IMR-90 (cell line): Measurements from ENCODE around the gene SLIT3. TPM values are rescaled to one million over a fixed set of nuclear protein-coding genes. Genes with fewer than 3 reads are reported as not detected.

Experiments used
- ATAC-seq: fragments of 200-7000 bp; cut with Tn5 transposase; 2 replicates; pipeline ENCODE4 v1.9.1; 2020; ENCODE audit warnings: low read depth, mild to moderate bottlenecking, moderate library complexity
- BruUV-seq: library from RNA; stranded (reverse); fragments of 400-500 nt; replicated peaks from 2 replicates; lab custom pipeline; 2021; lab: Mats Ljungman, UMichigan
- CTCF ChIA-PET: fragments of 300-600 bp; formaldehyde crosslinking; extraction: SDS; loops from one replicate; lab custom pipeline; 2021; ENCODE audit warnings: antibody characterized with exemption; lab: Yijun Ruan, JAX
- POLR2A ChIA-PET: fragments of 300-600 bp; sonication (Branson Sonifier 250); formaldehyde crosslinking; loops from one replicate; lab custom pipeline; 2022; ENCODE audit warnings: antibody characterized with exemption; ENCODE audit not compliant: unreplicated experiment; lab: Charles Lee
- DNase-seq: peaks from one replicate; pipeline ENCODE4 v3.0.0; 2013
- H2AFZ ChIP-seq: replicated peaks from 2 replicates; pipeline ENCODE3; 2013; ENCODE audit warnings: low read length, mild to moderate bottlenecking; ENCODE audit not compliant: poor library complexity
- H2AK5ac ChIP-seq: 2 replicates; pipeline ENCODE4 v1.6.1; 2013; ENCODE audit warnings: low read depth, low read length, inconsistent platforms
- H2AK9ac ChIP-seq: replicated peaks from 2 replicates; pipeline ENCODE3; 2013; ENCODE audit warnings: mild to moderate bottlenecking, low read depth, low read length, moderate library complexity; ENCODE audit not compliant: poor library complexity
- H2BK120ac ChIP-seq: 2 replicates; pipeline ENCODE4 v1.6.1; 2013; ENCODE audit warnings: low read depth, low read length, inconsistent platforms
- H2BK15ac ChIP-seq: 3 replicates; pipeline ENCODE4 v1.6.1; 2013; ENCODE audit warnings: low read depth, low read length, inconsistent platforms
- H2BK20ac ChIP-seq: 2 replicates; pipeline ENCODE4 v1.6.1; 2013; ENCODE audit warnings: low read depth, mild to moderate bottlenecking, inconsistent platforms, low read length, moderate library complexity
- H2BK5ac ChIP-seq: 2 replicates; pipeline ENCODE4 v1.6.1; 2013; ENCODE audit warnings: mild to moderate bottlenecking, low read depth, low read length, inconsistent platforms; ENCODE audit not compliant: poor library complexity, severe bottlenecking
- H3K14ac ChIP-seq: replicated peaks from 2 replicates; pipeline ENCODE4 v1.6.1; 2013; ENCODE audit warnings: low read depth, low read length, inconsistent platforms
- H3K18ac ChIP-seq: 2 replicates; pipeline ENCODE4 v1.6.1; 2013; ENCODE audit warnings: low read depth, low read length, control low read depth
- H3K23ac ChIP-seq: 2 replicates; pipeline ENCODE4 v1.6.1; 2013; ENCODE audit warnings: low read depth, low read length, inconsistent platforms
- H3K27ac ChIP-seq: 2 replicates; pipeline ENCODE4 v1.5.1; 2013; ENCODE audit warnings: mild to moderate bottlenecking, control low read depth, low read length; ENCODE audit not compliant: insufficient read depth
- H3K27me3 ChIP-seq: 2 replicates; pipeline ENCODE4 v1.6.1; 2013; ENCODE audit warnings: low read length; ENCODE audit not compliant: control insufficient read depth, insufficient read depth
- H3K36me3 ChIP-seq: 2 replicates; pipeline ENCODE4 v1.6.1; 2013; ENCODE audit warnings: low read length, mixed read lengths; ENCODE audit not compliant: control insufficient read depth, insufficient read depth
- H3K4ac ChIP-seq: 2 replicates; pipeline ENCODE4 v1.6.1; 2013; ENCODE audit warnings: low read depth, low read length, inconsistent platforms
- H3K4me1 ChIP-seq: 2 replicates; pipeline ENCODE4 v1.6.1; 2013; ENCODE audit warnings: low read length, mixed read lengths; ENCODE audit not compliant: control insufficient read depth, insufficient read depth
- H3K4me2 ChIP-seq: 2 replicates; pipeline ENCODE4 v1.6.1; 2013; ENCODE audit warnings: low read depth, mild to moderate bottlenecking, control low read depth, low read length, moderate library complexity
- H3K4me3 ChIP-seq: 2 replicates; pipeline ENCODE4 v1.5.1; 2013; ENCODE audit warnings: low read depth, mild to moderate bottlenecking, control low read depth, low read length, moderate library complexity; ENCODE audit not compliant: insufficient read depth
- H3K56ac ChIP-seq: 2 replicates; pipeline ENCODE4 v1.6.1; 2013; ENCODE audit warnings: low read length, inconsistent platforms; ENCODE audit not compliant: insufficient read depth; ENCODE audit errors: extremely low read depth
- H3K79me1 ChIP-seq, 2 experiments: 2 replicates each; pipeline ENCODE4 v1.6.1; 2013; ENCODE audit warnings: low read length in 2 of 2, inconsistent platforms in 1 of 2, low read depth in 1 of 2
- H3K9ac ChIP-seq: 2 replicates; pipeline ENCODE4 v1.6.1; 2013; ENCODE audit warnings: low read depth, low read length, control low read depth
- H3K9me1 ChIP-seq: 2 replicates; pipeline ENCODE4 v1.6.1; 2013; ENCODE audit warnings: low read length, inconsistent platforms; ENCODE audit not compliant: insufficient read depth
- H3K9me3 ChIP-seq: 2 replicates; pipeline ENCODE4 v1.6.1; 2013; ENCODE audit warnings: low read length; ENCODE audit not compliant: control insufficient read depth, insufficient read depth
- H4K20me1 ChIP-seq: 2 replicates; pipeline ENCODE4 v1.6.1; 2013; ENCODE audit warnings: low read length, inconsistent platforms; ENCODE audit not compliant: insufficient read depth
- H4K5ac ChIP-seq: 2 replicates; pipeline ENCODE4 v1.6.1; 2013; ENCODE audit warnings: mild to moderate bottlenecking, low read depth, low read length, control low read depth
- H4K8ac ChIP-seq, 2 experiments: 2 replicates each; pipeline ENCODE4 v1.6.1; 2013; ENCODE audit warnings: low read depth in 2 of 2, low read length in 2 of 2, control low read depth in 1 of 2, inconsistent platforms in 1 of 2
- H4K91ac ChIP-seq: 2 replicates; pipeline ENCODE4 v1.6.1; 2013; ENCODE audit warnings: low read depth, low read length, inconsistent platforms; ENCODE audit not compliant: insufficient read depth
- CEBPB ChIP-seq: IDR thresholded peaks from 2 replicates; pipeline ENCODE4 v1.6.1; 2012; ENCODE audit warnings: low read depth, low read length, improper control_type of control experiment
- CHD1 ChIP-seq: IDR thresholded peaks from 2 replicates; pipeline ENCODE4 v1.6.1; 2012; ENCODE audit warnings: low read depth, low read length, improper control_type of control experiment
- MAFK ChIP-seq: IDR thresholded peaks from 2 replicates; pipeline ENCODE4 v1.6.1; 2012; ENCODE audit warnings: low read depth, low read length, improper control_type of control experiment
- MAZ ChIP-seq: IDR thresholded peaks from 2 replicates; pipeline ENCODE4 v1.6.1; 2012; ENCODE audit warnings: low read depth, mild to moderate bottlenecking, low read length, improper control_type of control experiment, moderate library complexity, borderline replicate concordance
- NFE2L2 ChIP-seq: fragments of 150-350 bp; IDR thresholded peaks from 2 replicates; pipeline ENCODE4 v1.6.1; 2016; ENCODE audit warnings: low read depth, mild to moderate bottlenecking, low read length
- RAD21 ChIP-seq: IDR thresholded peaks from 2 replicates; pipeline ENCODE4 v1.6.1; 2012; ENCODE audit warnings: low read length, improper control_type of control experiment
- RCOR1 ChIP-seq: IDR thresholded peaks from 2 replicates; pipeline ENCODE4 v1.6.1; 2012; ENCODE audit warnings: mild to moderate bottlenecking, low read length, improper control_type of control experiment; ENCODE audit not compliant: insufficient replicate concordance
- SMC3 ChIP-seq: fragments of 150-350 bp; IDR thresholded peaks from 2 replicates; pipeline ENCODE4 v1.6.1; 2016; ENCODE audit warnings: low read depth, mild to moderate bottlenecking, antibody characterized with exemption, low read length, moderate library complexity
- WGBS, 2 experiments: methylation state at CpG; one replicate each; pipeline versions ENCODE4 v1.1.5 to v1.1.7; 2013; ENCODE audit warnings: missing lambda C conversion rate in 2 of 2; ENCODE audit not compliant: insufficient read length in 1 of 2; ENCODE audit errors: extremely low coverage in 2 of 2; 5-methylcytosine and 5-hydroxymethylcytosine counted together
- dilution Hi-C: fragments of 300-500 bp; cut with HindIII; formaldehyde crosslinking; loops from one replicate; pipeline ENCODE4 v1.14.3; 2018; ENCODE audit warnings: low sequenced_read_pairs; ENCODE audit not compliant: unreplicated experiment
- in situ Hi-C: fragments of 300-500 bp; cut with MboI; formaldehyde crosslinking; loops from 3 replicates; pipeline ENCODE4 v1.14.3; 2019; ENCODE audit warnings: low sequenced_read_pairs, inconsistent platforms, mixed read lengths
- intact Hi-C: fragments of 100-400 bp; cut with micrococcal nuclease; formaldehyde crosslinking; loops from 2 replicates; pipeline ENCODE4 v1.10.0; 2022
- polyA plus RNA-seq, 3 experiments: library from polyadenylated mRNA; depleted of rRNA; stranded (reverse); fragments of >200 nt; gene quantifications; 2 replicates each; pipeline ENCODE4 v1.2.3, GENCODE V29; 2012; ENCODE audit warnings: low replicate concordance in 1 of 3
- total RNA-seq: library from RNA; depleted of rRNA; stranded (reverse); fragments of >200 nt; gene quantifications from 2 replicates; pipeline ENCODE4 v1.2.3, GENCODE V29; 2012
- TF ChIP-seq, protein P1 (sequence below): fragments of 150-350 bp; IDR thresholded peaks from 2 replicates; pipeline ENCODE4 v1.6.1; 2016; ENCODE audit warnings: low read depth, mild to moderate bottlenecking, low read length, moderate library complexity, borderline replicate concordance
- TF ChIP-seq, protein P2 (sequence below): fragments of 150-350 bp; IDR thresholded peaks from 2 replicates; pipeline ENCODE4 v1.6.1; 2017; ENCODE audit warnings: mild to moderate bottlenecking, antibody characterized with exemption, low read length, low read depth

Gene SLIT3
- total and polyA plus RNA-seq, 2 of the 4 experiments (the other 2 are of a cell fraction), result 0.18 to 0.50 TPM

DNA sequence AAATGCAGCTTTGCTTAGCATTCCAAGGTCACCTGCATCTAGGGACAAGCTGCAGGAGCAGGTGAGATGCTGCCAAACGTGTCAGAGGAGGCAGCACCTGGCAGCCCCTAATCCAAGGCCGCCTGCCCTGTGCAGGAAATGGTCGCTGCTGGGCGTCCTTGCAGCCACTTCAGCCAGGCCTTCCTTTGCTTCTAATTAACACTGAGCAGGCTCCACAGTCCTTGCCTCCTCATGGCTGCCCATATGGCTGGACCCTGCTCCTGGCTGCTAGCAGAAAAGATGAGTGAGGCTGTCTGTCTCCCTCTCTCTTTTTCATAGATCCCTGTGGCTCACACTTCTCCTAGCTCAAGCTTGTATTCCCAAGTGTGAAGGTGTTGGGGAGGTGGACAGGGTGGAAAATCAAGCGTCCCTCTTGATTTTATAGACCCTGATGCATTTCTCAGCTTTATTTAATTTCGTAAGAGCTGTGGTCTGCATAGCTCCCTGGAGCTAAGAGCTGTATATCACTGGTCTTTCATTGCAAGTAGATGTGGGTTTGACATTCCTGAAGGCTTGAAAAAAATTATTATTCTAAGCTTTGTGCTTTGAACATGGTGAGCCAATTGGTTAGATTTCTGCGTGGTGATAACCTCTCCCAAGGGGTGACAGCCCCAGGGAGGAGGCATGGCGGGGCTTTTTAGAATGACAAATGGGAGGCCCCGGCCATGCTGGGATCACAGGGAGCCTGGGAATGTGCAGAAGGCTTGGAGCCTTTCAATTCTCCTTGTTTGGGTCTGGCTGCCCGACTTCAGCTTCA, 193.8 kb downstream of the SLIT3 start:
- Histone ChIP-seq H3K27me3 (no peaks in the 10 kb centered on the region), H3K4me1 (no peaks in the 10 kb centered on the region), H3K27ac (no peak overlapping the region), H4K20me1 (no peaks in the 10 kb centered on the region), H3K4me2 (no peak overlapping the region), H3K4me3 (no peak overlapping the region), H3K9ac (no peak overlapping the region), H3K9me1 (no peaks in the 10 kb centered on the region), H2BK20ac (no peak overlapping the region), H4K91ac (no peak overlapping the region), H2AK9ac (no peak overlapping the region), H2BK5ac (no peak overlapping the region), H4K8ac (no peak overlapping the region), H3K36me3 (no peaks in the 10 kb centered on the region), H3K18ac (no peak overlapping the region), H3K79me1 (no peaks in the 10 kb centered on the region), H3K56ac (no peak overlapping the region), H3K14ac (no peak overlapping the region), H2AK5ac (no peak overlapping the region), H3K4ac (no peak overlapping the region), H4K5ac (no peak overlapping the region), H2AFZ (no peak overlapping the region), H2BK120ac (no peak overlapping the region), H3K23ac (no peak overlapping the region), H2BK15ac (no peak overlapping the region), H3K9me3 (0 out of 2 replicates have a peak, but pooled peaks cover 6% of the 10 kb centered on the region)
- TF ChIP-seq, protein P1, sequence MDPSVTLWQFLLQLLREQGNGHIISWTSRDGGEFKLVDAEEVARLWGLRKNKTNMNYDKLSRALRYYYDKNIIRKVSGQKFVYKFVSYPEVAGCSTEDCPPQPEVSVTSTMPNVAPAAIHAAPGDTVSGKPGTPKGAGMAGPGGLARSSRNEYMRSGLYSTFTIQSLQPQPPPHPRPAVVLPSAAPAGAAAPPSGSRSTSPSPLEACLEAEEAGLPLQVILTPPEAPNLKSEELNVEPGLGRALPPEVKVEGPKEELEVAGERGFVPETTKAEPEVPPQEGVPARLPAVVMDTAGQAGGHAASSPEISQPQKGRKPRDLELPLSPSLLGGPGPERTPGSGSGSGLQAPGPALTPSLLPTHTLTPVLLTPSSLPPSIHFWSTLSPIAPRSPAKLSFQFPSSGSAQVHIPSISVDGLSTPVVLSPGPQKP, result no peak
- TF ChIP-seq MAZ, result no peak
- no peak for TF ChIP-seq NFE2L2
- no peak for TF ChIP-seq CEBPB
- TF ChIP-seq RAD21, result no peak
- TF ChIP-seq, protein P2, sequence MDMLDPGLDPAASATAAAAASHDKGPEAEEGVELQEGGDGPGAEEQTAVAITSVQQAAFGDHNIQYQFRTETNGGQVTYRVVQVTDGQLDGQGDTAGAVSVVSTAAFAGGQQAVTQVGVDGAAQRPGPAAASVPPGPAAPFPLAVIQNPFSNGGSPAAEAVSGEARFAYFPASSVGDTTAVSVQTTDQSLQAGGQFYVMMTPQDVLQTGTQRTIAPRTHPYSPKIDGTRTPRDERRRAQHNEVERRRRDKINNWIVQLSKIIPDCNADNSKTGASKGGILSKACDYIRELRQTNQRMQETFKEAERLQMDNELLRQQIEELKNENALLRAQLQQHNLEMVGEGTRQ, result no peak
- no peak for TF ChIP-seq CHD1
- no peak for TF ChIP-seq RCOR1
- no peak for TF ChIP-seq MAFK
- no peak for TF ChIP-seq SMC3
- dilution Hi-C loops (no loop called here), intact Hi-C loops (no loop called here), in situ Hi-C loops (no loop called here)
- CTCF ChIA-PET, result no interaction called here
- BruUV-seq, result no TSS peak
- DNase-seq (no peak), ATAC-seq (no peak)
- POLR2A ChIA-PET, result no interaction called here
- WGBS, 2 experiments, result 0% methylated on average over 2 of the region's 10 CpGs; no CpG with 5 or more reads in 1 of the 2 experiments
